HCT116 (cell line): ENCODE data around the gene PTGIR. TPM values are rescaled to one million over a fixed set of nuclear protein-coding genes. Genes with fewer than 3 reads are reported as not detected.
"Not testable (repeated sequence)": the region's sequence is repeated elsewhere in the genome, so short reads cannot be mapped to it uniquely, and the experiment has no call there.

Source experiments
- ATAC-seq: fragments of 200-7000 bp; cut with Tn5 transposase; 2 replicates; pipeline ENCODE4 v1.9.1; 2020; ENCODE audit warnings: mild to moderate bottlenecking, moderate library complexity
- BruUV-seq: library from RNA; stranded (reverse); fragments of 400-500 nt; replicated peaks from 2 replicates; lab custom pipeline; 2021; lab: Mats Ljungman, UMichigan
- CTCF ChIA-PET: fragments of 300-600 bp; sonication (Branson Sonifier 250); formaldehyde crosslinking; loops from one replicate; lab custom pipeline; 2021; ENCODE audit warnings: antibody characterized with exemption; lab: Charles Lee
- POLR2A ChIA-PET: fragments of 300-600, 350-600 bp; sonication (Branson Sonifier 250); formaldehyde crosslinking; loops from one replicate; lab custom pipeline; 2021; ENCODE audit warnings: antibody characterized with exemption; lab: Charles Lee
- RAD21 ChIA-PET, 2 experiments: fragments of 300-600 bp; sonication (Branson Sonifier 250); formaldehyde crosslinking; loops; one replicate each; lab custom pipeline; 2023; ENCODE audit warnings: low total read pairs in 2 of 2; ENCODE audit not compliant: uncharacterized antibody in 2 of 2, unreplicated experiment in 2 of 2, low non-redundant PET in 1 of 2; lab: Charles Lee
- DNase-seq: peaks from one replicate; pipeline ENCODE4 v3.0.0-alpha.2; 2010; ENCODE audit warnings: low read depth, low spot score
- H2AFZ ChIP-seq: fragments of 200-600 bp; shearing (Covaris generic), sonication (generic); 2 replicates; pipeline ENCODE4 v1.6.1; 2017; ENCODE audit warnings: low read depth, mixed run types, mixed read lengths, antibody characterized with exemption, low read length; ENCODE audit not compliant: poor library complexity, severe bottlenecking
- H3K27ac ChIP-seq: 2 replicates; pipeline ENCODE4 v1.5.1; 2012; ENCODE audit warnings: low read depth, low read length
- H3K27me3 ChIP-seq: fragments of 200-600 bp; sonication (generic); 2 replicates; pipeline ENCODE4 v1.6.1; 2016; ENCODE audit warnings: mixed run types, low read length, mixed read lengths; ENCODE audit not compliant: insufficient read depth
- H3K36me3 ChIP-seq, 2 experiments: fragments of 200-500 bp in 1 of 2; fragments of 200-600 bp in 1 of 2; sonication (Bioruptor generic) in 1 of 2; sonication (generic) in 1 of 2; 2 replicates each; pipeline versions ENCODE4 v1.5.1 to v1.6.1; 2014 to 2016; ENCODE audit warnings: low read length in 2 of 2, inconsistent platforms in 1 of 2, mixed read lengths in 1 of 2, mixed run types in 1 of 2; ENCODE audit not compliant: insufficient read depth in 2 of 2, control insufficient read depth in 1 of 2
- H3K4me1 ChIP-seq, 2 experiments: fragments of 200-600 bp in 1 of 2; sonication (generic) in 1 of 2; 2 replicates each; pipeline versions ENCODE4 v1.5.1 to v1.6.1; 2012 to 2017; ENCODE audit warnings: low read length in 2 of 2, inconsistent platforms in 1 of 2, mild to moderate bottlenecking in 1 of 2, mixed read lengths in 1 of 2, mixed run types in 1 of 2, moderate library complexity in 1 of 2; ENCODE audit not compliant: insufficient read depth in 2 of 2, control insufficient read depth in 1 of 2
- H3K4me2 ChIP-seq: fragments of 200-600 bp; sonication (generic); 2 replicates; pipeline ENCODE4 v1.6.1; 2017; ENCODE audit warnings: mixed run types, low read length, mixed read lengths
- H3K4me3 ChIP-seq, 2 experiments: fragments of 200-600 bp in 1 of 2; sonication (generic) in 1 of 2; replicated peaks in 1 of 2; 2 replicates each; pipeline ENCODE4 v1.5.1; 2011 to 2016; ENCODE audit warnings: low read length in 2 of 2, control low read depth in 1 of 2, low read depth in 1 of 2, mild to moderate bottlenecking in 1 of 2, mixed read lengths in 1 of 2, mixed run types in 1 of 2
- H3K79me2 ChIP-seq: fragments of 200-600 bp; sonication (generic); 2 replicates; pipeline ENCODE4 v1.6.1; 2017; ENCODE audit warnings: mild to moderate bottlenecking, mixed run types, low read length, moderate library complexity, mixed read lengths; ENCODE audit not compliant: insufficient read depth
- H3K9ac ChIP-seq: fragments of 200-600 bp; sonication (generic); 2 replicates; pipeline ENCODE4 v1.6.1; 2016; ENCODE audit warnings: low read length, mixed read lengths
- H3K9me2 ChIP-seq: fragments of 200-600 bp; sonication (generic), shearing (Covaris generic); 2 replicates; pipeline ENCODE4 v1.6.1; 2017; ENCODE audit warnings: mixed run types, mild to moderate bottlenecking, moderate library complexity; ENCODE audit not compliant: insufficient read depth
- H3K9me3 ChIP-seq, 2 experiments: fragments of 200-500 bp in 1 of 2; fragments of 200-600 bp in 1 of 2; sonication (Bioruptor generic) in 1 of 2; sonication (generic) in 1 of 2; 2 replicates each; pipeline ENCODE4 v1.6.1; 2014 to 2017; ENCODE audit warnings: low read length in 2 of 2, mixed read lengths in 2 of 2, inconsistent platforms in 1 of 2, low read depth in 1 of 2, mild to moderate bottlenecking in 1 of 2, mixed run types in 1 of 2, moderate library complexity in 1 of 2; ENCODE audit not compliant: control insufficient read depth in 1 of 2, insufficient read depth in 1 of 2
- H4K20me1 ChIP-seq: fragments of 200-600 bp; sonication (generic), shearing (Covaris generic); 2 replicates; pipeline ENCODE4 v1.6.1; 2017; ENCODE audit warnings: mixed run types, mild to moderate bottlenecking, moderate library complexity; ENCODE audit not compliant: insufficient read depth
- FOSL1 ChIP-seq: IDR thresholded peaks from 2 replicates; pipeline ENCODE4 v1.6.1; 2012; ENCODE audit warnings: low read depth
- REST ChIP-seq: IDR thresholded peaks from 2 replicates; pipeline ENCODE4 v1.6.1; 2012; ENCODE audit warnings: low read depth
- SP1 ChIP-seq: IDR thresholded peaks from 2 replicates; pipeline ENCODE4 v1.6.1; 2012; ENCODE audit warnings: low read depth
- intact Hi-C: fragments of 100-400 bp; cut with micrococcal nuclease; formaldehyde crosslinking; loops from 2 replicates; pipeline ENCODE4 v1.10.0; 2022
- total RNA-seq: library from RNA; stranded (reverse); gene quantifications from one replicate; pipeline ENCODE4 v1.2.1, GENCODE V29; 2021; ENCODE audit not compliant: unreplicated experiment

PTGIR gene
- total RNA-seq, 1 experiment from 2014 or later, result not detected

GRCh38 chr19:46629546-46630025 is 4.7 kb upstream of the PTGIR start:
- H3K9me3 ChIP-seq, result no peaks in the 10 kb centered on the region
- no peaks in the 10 kb centered on the region for H3K9me2 ChIP-seq
- H3K27me3 ChIP-seq, result no peaks in the 10 kb centered on the region
- no peaks in the 10 kb centered on the region for H4K20me1 ChIP-seq
- DNase-seq (no peak), ATAC-seq (no peak)
- H3K4me2 ChIP-seq, result no peak overlapping the region
- RAD21 ChIA-PET, result no interaction called here
- H2AFZ ChIP-seq, result no peak overlapping the region
- no peak for TF ChIP-seq SP1
- no peak for TF ChIP-seq REST
- no peak for TF ChIP-seq FOSL1
- TF ChIP-seq, all 23 proteins: peak for 0
- intact Hi-C loops, result no loop called here
- Histone ChIP-seq H3K79me2 (no peaks in the 10 kb centered on the region), H3K27ac (no peak overlapping the region), H3K36me3 (no peaks in the 10 kb centered on the region), H3K9ac (no peak overlapping the region), H3K4me1 (peaks cover 8 to 25% of the 10 kb centered on the region in 2 experiments; a peak in 3 of 4 replicates), H3K4me3 (no peak overlapping the region)
- no TSS peak for BruUV-seq
- ChIA-PET CTCF (interaction anchor here (1.1 to 1.6 kb wide), 2 partner anchors 15 to 32 kb away, joined by 4 to 6 read pairs; partner anchors contain the start of gene DACT3), POLR2A (no interaction called here)

GRCh38 chr19:46628970-46629369 is 4.1 kb upstream of the PTGIR start:
- H3K9ac ChIP-seq, POLR2A ChIA-PET, H3K9me3 ChIP-seq, DNase-seq, H3K36me3 ChIP-seq, H3K4me2 ChIP-seq, H4K20me1 ChIP-seq, H3K9me2 ChIP-seq, H2AFZ ChIP-seq, H3K27ac ChIP-seq, H3K27me3 ChIP-seq, BruUV-seq, intact Hi-C loops, ATAC-seq, H3K4me3 ChIP-seq, H3K79me2 ChIP-seq: not testable (repeated sequence)
- peaks cover 6 to 21% of the 10 kb centered on the region in 2 experiments; a peak in 3 of 4 replicates for H3K4me1 ChIP-seq
- ChIA-PET CTCF (interaction anchor here (1.1 to 1.6 kb wide), 2 partner anchors 15 to 32 kb away, joined by 4 to 6 read pairs; partner anchors contain the start of gene DACT3), RAD21 (interaction anchor here in 1 of 2 experiments (1.0 kb wide), 1 partner anchor 33 kb away, joined by 3 read pairs; no protein-coding TSS in a partner anchor)
